ENCODE results near the gene POLDIP2.
A peak's percentile ranks its signal among the peaks of the same experiment; 100 is the strongest.

GRCh38 chr17:28345419-28346198 is 11.7 kb downstream of the POLDIP2 start:
- TF ChIP-seq HDAC2 (IDR thresholded peaks at IDR 0.05) (no peak), ZNF12 (CRISPR knock-in tag; IDR thresholded peaks at IDR 0.05) (no peak), GABPA (tag; conservative IDR thresholded peaks at IDR 0.05; ENCODE audit: low read depth) (no peak), ZNF143 (CRISPR knock-in tag; IDR thresholded peaks at IDR 0.05) (no peak), RBFOX2 (IDR thresholded peaks at IDR 0.05; ENCODE audit: low read depth, low read length) (peak; percentile 52), ZKSCAN1 (IDR thresholded peaks at IDR 0.05; ENCODE audit: low read depth, low read length) (no peak), CTCF (IDR thresholded peaks at IDR 0.05 in 2 of 3, conservative IDR thresholded peaks at IDR 0.05 in 1 of 3; ENCODE audit: insufficient read depth in 2 of 3, low read depth in 1 of 3, low read length in 3 of 3) (no peak), ZBTB33 (CRISPR knock-in tag; IDR thresholded peaks at IDR 0.05) (no peak), KDM2B (CRISPR knock-in tag; IDR thresholded peaks at IDR 0.05) (no peak), ZNF41 (CRISPR knock-in tag; conservative IDR thresholded peaks at IDR 0.05) (no peak)

Measured in K562 (cell line).